ENCODE results near the gene CNEP1R1.

DNA sequence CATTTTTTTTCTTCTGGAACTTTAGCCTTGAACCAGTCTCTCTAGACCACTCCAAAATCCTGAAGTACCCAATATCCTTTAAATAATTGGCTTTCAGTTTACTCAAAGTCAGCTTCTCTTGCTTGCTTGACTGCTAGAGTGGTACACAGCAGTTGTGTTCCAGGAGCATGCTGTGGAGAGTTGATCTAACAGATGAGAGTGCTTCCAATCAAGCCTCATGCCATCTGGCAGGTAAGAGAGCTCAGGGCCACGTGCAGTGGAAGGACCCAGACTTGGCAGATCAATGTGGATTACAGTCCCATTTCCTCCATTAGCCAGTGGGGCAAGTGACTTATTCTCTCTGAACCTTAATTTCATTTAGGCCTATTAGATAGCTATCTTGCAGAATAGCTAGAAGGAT, 15.7 kb downstream of the CNEP1R1 start:
- TF ChIP-seq, protein P1, sequence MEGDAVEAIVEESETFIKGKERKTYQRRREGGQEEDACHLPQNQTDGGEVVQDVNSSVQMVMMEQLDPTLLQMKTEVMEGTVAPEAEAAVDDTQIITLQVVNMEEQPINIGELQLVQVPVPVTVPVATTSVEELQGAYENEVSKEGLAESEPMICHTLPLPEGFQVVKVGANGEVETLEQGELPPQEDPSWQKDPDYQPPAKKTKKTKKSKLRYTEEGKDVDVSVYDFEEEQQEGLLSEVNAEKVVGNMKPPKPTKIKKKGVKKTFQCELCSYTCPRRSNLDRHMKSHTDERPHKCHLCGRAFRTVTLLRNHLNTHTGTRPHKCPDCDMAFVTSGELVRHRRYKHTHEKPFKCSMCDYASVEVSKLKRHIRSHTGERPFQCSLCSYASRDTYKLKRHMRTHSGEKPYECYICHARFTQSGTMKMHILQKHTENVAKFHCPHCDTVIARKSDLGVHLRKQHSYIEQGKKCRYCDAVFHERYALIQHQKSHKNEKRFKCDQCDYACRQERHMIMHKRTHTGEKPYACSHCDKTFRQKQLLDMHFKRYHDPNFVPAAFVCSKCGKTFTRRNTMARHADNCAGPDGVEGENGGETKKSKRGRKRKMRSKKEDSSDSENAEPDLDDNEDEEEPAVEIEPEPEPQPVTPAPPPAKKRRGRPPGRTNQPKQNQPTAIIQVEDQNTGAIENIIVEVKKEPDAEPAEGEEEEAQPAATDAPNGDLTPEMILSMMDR (IDR thresholded peaks at IDR 0.05; ENCODE audit: poor library complexity, severe bottlenecking): no peak
- TF ChIP-seq EZH2 (IDR thresholded peaks at IDR 0.05; ENCODE audit: borderline replicate concordance, insufficient read depth, low read length, poor library complexity, severe bottlenecking): no peak

All from neural cell (in vitro differentiated cells).